ENCODE data around the gene GOLIM4. TPM values are rescaled to one million over a fixed set of nuclear protein-coding genes. Genes with fewer than 3 reads are reported as not detected.
A peak's percentile ranks its signal among the peaks of the same experiment; 100 is the strongest.

Gene GOLIM4
- total RNA-seq, 2 donors from 2014 or later: 21.0 to 32.6 TPM

GRCh38 chr3:167973901-167974300 lies 121.8 kb downstream of the GOLIM4 start:
- Histone ChIP-seq H3K27me3 (no peaks in the 10 kb centered on the region), H3K9me3 (no peaks in the 10 kb centered on the region), H3K27ac (no peak overlapping the region), H3K36me3 (replicated peaks in 1 of 2; ENCODE audit: insufficient read depth in 1 of 2, low read depth in 2 of 2) (no peaks in the 10 kb centered on the region), H3K4me3 (no peak overlapping the region), H3K4me1 (no peaks in the 10 kb centered on the region)
- intact Hi-C loops (cut with DNase I): no loop called here
- DNase-seq (no peak), ATAC-seq (no peak)
- no peak for TF ChIP-seq POLR2A (IDR thresholded peaks at IDR 0.05)

DNA sequence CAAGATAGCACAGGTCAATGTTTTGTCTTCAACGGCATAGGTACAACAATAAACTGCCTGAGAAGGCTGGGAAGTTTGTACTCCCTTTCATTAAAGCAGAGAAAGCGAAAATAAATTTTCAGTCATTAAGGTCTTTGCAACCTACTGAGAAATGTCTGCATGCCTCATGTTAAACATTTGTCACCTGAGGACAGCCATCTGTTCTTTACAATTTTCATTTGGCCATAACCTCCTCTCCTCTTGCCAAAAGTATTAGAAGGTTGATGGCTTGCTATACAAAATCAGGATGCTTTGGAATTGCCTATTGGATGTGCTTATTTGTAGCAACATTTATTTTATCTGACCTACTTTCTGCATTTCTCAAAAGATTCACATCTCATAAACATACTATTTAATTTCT lies 122.7 kb downstream of the GOLIM4 start:
- Histone ChIP-seq H3K27me3 (no peaks in the 10 kb centered on the region), H3K36me3 (replicated peaks in 1 of 2; ENCODE audit: insufficient read depth in 1 of 2, low read depth in 2 of 2) (no peaks in the 10 kb centered on the region), H3K27ac (no peak overlapping the region), H3K9me3 (no peaks in the 10 kb centered on the region), H3K4me3 (no peak overlapping the region), H3K4me1 (no peaks in the 10 kb centered on the region)
- DNase-seq: no peak
- no peak for ATAC-seq
- intact Hi-C loops (cut with DNase I): no loop called here
- TF ChIP-seq POLR2A (IDR thresholded peaks at IDR 0.05) (no peak), CTCF (IDR thresholded peaks at IDR 0.05) (no peak)
- WGBS, 2 donors: 65 to 75% methylated on average over 2 of the region's 2 CpGs

- Histone ChIP-seq H3K4me3 (no peak overlapping the region), H3K9me3 (no peaks in the 10 kb centered on the region), H3K27ac (no peak overlapping the region), H3K4me1 (no peaks in the 10 kb centered on the region), H3K36me3 (replicated peaks in 1 of 2; ENCODE audit: insufficient read depth in 1 of 2, low read depth in 2 of 2) (no peaks in the 10 kb centered on the region), H3K27me3 (no peaks in the 10 kb centered on the region)
- DNase-seq (no peak), ATAC-seq (no peak)
- intact Hi-C loops (cut with DNase I): no loop called here
- 72 to 77% methylated on average over 3 of the region's 3 CpGs for WGBS, 2 donors
- TF ChIP-seq POLR2A (IDR thresholded peaks at IDR 0.05): no peak
- no peak for TF ChIP-seq CTCF (IDR thresholded peaks at IDR 0.05)
Observed at GRCh38 chr3:167972502-167972901, 123.2 kb downstream of the GOLIM4 start.

DNA sequence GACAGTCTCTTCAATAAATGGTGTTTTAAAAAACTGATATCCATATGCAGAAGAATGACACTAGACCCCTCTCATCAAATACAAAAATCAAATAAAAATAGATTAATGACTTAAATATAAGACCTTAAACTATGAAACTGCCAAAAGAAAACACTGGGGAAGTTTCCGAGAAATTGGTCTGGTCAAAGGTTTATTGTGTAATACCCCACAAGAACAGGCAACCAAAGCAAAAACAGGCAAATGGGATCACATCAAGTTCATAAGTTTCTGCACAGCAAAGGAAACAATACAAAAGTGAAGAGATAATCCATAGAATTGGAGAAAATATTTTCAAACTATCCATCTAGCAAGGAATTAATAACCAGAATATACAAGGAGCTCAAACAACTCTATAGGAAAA lies 126.2 kb downstream of the GOLIM4 start:
- ATAC-seq (no peak), DNase-seq (no peak)
- Histone ChIP-seq H3K27ac (no peak overlapping the region), H3K9me3 (no peaks in the 10 kb centered on the region), H3K27me3 (no peaks in the 10 kb centered on the region), H3K4me3 (no peak overlapping the region), H3K4me1 (no peaks in the 10 kb centered on the region), H3K36me3 (replicated peaks in 1 of 2; ENCODE audit: insufficient read depth in 1 of 2, low read depth in 2 of 2) (no peaks in the 10 kb centered on the region)
- intact Hi-C loops (cut with DNase I): no loop called here
- TF ChIP-seq POLR2A (IDR thresholded peaks at IDR 0.05): no peak
- TF ChIP-seq CTCF (IDR thresholded peaks at IDR 0.05): no peak
- 79 to 84% methylated on average over 1 of the region's 1 CpG for WGBS, 2 donors

GRCh38 chr3:167967257-167968036 lies 128.3 kb downstream of the GOLIM4 start:
- Histone ChIP-seq H3K4me3 (no peak overlapping the region), H3K36me3 (replicated peaks in 1 of 2; ENCODE audit: insufficient read depth in 1 of 2, low read depth in 2 of 2) (no peaks in the 10 kb centered on the region), H3K27me3 (no peaks in the 10 kb centered on the region), H3K4me1 (no peaks in the 10 kb centered on the region), H3K27ac (no peak overlapping the region), H3K9me3 (no peaks in the 10 kb centered on the region)
- no peak for ATAC-seq
- intact Hi-C loops (cut with DNase I): no loop called here
- TF ChIP-seq CTCF (IDR thresholded peaks at IDR 0.05): no peak
- TF ChIP-seq POLR2A (IDR thresholded peaks at IDR 0.05): no peak
- peak in 1 of 4 donors; percentile 10 for DNase-seq
- WGBS, 2 donors: 69 to 73% methylated on average over 5 of the region's 5 CpGs

Measured in body of pancreas (tissue), 4 donors.